Vagina (tissue), 2 donors: Measurements from ENCODE around the gene DLST.

ENCODE experiments used
- POLR2A ChIP-seq, 2 donors: fragments of 450-650 bp; IDR thresholded peaks; one replicate each; pipeline ENCODE4 v1.6.1; 2017; ENCODE audit warnings: antibody characterized with exemption in 2 of 2, mild to moderate bottlenecking in 2 of 2, moderate library complexity in 2 of 2
- TF ChIP-seq, protein P1 (sequence below), 3 experiments: fragments of 450-650 bp in 2 of 3; fragments of 200-600 bp in 1 of 3; sonication (generic) in 1 of 3; IDR thresholded peaks; one replicate each; pipeline ENCODE4 v1.5.1; 2017 to 2019; ENCODE audit warnings: antibody characterized with exemption in 3 of 3, mild to moderate bottlenecking in 2 of 3, moderate library complexity in 2 of 3

- no peak for TF ChIP-seq POLR2A (IDR thresholded peaks at IDR 0.05)
- TF ChIP-seq, protein P1, sequence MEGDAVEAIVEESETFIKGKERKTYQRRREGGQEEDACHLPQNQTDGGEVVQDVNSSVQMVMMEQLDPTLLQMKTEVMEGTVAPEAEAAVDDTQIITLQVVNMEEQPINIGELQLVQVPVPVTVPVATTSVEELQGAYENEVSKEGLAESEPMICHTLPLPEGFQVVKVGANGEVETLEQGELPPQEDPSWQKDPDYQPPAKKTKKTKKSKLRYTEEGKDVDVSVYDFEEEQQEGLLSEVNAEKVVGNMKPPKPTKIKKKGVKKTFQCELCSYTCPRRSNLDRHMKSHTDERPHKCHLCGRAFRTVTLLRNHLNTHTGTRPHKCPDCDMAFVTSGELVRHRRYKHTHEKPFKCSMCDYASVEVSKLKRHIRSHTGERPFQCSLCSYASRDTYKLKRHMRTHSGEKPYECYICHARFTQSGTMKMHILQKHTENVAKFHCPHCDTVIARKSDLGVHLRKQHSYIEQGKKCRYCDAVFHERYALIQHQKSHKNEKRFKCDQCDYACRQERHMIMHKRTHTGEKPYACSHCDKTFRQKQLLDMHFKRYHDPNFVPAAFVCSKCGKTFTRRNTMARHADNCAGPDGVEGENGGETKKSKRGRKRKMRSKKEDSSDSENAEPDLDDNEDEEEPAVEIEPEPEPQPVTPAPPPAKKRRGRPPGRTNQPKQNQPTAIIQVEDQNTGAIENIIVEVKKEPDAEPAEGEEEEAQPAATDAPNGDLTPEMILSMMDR (IDR thresholded peaks at IDR 0.05), result no peak
Observed at GRCh38 chr14:74934476-74935359, 53.0 kb downstream of the DLST start.
